GM15510 (cell line): Measurements from ENCODE around the gene SLC29A4.

ENCODE experiments used
- POLR2A ChIP-seq: IDR thresholded peaks from 3 replicates; pipeline ENCODE4 v1.6.1; 2011; ENCODE audit warnings: borderline replicate concordance; ENCODE audit not compliant: insufficient read length; ENCODE audit errors: extremely low read depth

Gene SLC29A4

GRCh38 chr7:5279734-5280133, 3.0 kb upstream of the SLC29A4 start:
- TF ChIP-seq POLR2A: no peak

DNA sequence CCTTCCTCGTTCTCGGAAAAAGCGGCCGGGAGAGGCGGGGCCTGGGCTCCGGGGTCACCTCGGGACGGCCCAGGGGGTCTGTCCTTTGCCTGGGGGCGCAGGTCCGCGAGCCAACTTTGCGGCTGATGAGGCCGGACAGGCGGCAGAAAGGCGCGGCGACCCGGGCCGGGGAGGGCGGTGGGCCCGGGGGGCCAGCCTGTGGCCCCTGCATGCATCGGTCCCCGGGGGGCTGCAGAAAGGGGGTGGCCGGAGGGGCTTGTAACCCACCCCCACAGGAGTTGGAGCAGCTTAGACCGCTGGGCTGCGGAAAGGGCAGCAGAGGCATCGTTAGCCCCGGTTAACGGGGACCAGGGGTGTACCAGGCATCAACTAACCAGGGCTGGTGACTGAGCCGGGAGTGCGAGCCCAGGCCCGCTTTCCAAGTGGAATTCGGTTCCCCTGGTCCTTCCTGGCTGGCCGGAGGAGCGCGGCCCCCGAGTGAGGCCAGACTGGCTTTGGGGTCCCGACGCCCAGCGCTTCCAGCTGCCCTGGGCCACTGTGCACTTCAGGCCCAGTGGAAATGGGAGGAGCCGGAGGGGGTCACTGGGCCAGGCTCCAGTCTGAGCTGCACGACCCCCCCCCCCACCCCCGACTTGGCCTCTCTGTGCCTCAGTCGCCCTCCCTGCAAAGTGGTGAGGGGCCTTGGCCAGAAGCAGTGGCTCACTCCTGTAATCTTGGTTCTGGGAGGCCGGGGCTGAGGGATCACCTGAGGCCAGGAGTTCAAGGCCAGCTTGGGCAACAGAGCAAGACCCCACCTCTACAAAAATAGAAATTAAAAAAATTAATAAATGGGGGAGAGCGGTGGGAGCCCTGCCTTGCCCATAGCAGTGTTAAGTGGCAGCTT, 919 bp downstream of the SLC29A4 start:
- no peak for TF ChIP-seq POLR2A

GRCh38 chr7:5284304-5285281, 1.9 kb downstream of the SLC29A4 start:
- no peak for TF ChIP-seq POLR2A

DNA sequence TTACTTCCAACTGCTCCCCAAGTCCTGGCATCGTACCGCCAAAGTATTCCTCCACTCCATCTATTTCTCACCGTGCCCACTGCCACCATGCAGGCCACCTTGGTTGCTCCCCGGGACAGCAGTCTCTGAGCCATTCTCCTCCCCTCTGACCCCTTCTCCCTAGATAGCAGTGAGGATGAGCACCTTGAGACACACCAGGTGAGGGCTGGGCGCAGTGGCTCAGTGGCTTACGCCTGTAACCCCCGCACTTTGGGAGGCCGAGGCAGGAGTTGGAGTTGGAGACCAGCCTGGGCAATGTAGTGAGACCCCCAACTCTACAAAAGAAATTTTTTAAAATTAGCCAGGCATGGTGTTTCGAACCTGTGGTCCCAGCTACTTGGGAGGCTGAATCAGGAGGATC, 4.2 kb downstream of the SLC29A4 start:
- no peak for TF ChIP-seq POLR2A

GRCh38 chr7:5287802-5288201, 5.1 kb downstream of the SLC29A4 start:
- no peak for TF ChIP-seq POLR2A

DNA sequence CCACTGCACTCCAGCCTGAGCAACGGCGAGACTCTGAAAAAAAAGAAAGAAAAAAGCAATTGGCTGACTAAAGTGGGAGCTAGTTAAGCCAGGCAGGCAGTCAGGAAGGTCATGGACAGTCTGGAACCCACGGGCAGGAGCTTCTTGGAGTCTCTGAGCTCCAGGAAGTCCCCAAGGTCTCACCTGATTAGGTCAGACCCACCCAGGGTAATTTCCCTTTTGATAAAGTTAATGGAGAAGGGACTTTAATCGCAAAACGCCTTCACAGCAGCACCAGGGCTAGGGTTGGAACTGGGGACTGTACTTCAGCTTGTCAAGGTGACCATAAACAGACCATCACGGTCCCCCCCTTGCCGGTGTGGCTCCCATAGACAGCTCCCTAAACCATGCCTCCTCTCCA, 6.6 kb downstream of the SLC29A4 start:
- no peak for TF ChIP-seq POLR2A

- no peak for TF ChIP-seq POLR2A
These were observed 8.6 kb downstream of the SLC29A4 start for GRCh38 chr7:5291301-5291700.

DNA sequence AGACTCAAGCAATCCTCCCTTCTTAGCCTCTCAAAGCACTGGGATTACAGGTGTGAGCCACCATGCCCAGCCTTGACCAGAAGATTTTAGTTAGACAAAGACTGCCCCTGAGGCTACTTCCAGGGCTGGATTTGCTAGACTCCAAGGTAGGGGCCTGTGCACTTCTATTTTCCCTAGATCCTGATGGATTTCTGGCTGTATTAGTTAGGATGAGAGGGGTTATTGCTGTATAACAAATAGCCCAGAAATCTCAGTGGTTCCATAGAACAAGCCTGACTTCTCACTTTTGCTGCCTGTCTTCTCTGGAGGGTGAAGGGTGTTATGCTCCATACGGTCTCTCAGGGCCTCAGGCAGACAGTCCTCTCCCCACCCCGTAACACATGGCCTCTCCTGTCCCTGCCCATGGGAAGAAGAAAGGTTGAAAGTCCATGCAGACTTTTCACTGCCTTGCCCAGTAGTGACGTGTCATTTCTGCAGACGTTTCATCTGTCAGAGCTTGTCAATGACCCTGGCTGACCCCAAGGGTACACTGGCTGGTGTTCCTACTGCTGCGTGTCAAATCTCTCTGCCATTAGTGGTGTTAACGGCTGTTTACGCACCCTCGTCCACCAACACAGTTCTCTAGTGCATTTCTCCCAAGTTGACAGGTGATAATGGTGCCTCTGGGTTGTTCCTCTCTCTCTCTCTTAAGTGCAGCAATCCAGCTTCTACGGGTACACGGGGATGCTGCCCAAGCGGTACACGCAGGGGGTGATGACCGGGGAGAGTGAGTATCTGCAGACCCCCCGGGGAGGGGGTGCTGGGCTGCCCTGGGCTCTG, 11.6 kb downstream of the SLC29A4 start:
- TF ChIP-seq POLR2A: no peak

GRCh38 chr7:5295039-5296014, 12.6 kb downstream of the SLC29A4 start:
- no peak for TF ChIP-seq POLR2A

DNA sequence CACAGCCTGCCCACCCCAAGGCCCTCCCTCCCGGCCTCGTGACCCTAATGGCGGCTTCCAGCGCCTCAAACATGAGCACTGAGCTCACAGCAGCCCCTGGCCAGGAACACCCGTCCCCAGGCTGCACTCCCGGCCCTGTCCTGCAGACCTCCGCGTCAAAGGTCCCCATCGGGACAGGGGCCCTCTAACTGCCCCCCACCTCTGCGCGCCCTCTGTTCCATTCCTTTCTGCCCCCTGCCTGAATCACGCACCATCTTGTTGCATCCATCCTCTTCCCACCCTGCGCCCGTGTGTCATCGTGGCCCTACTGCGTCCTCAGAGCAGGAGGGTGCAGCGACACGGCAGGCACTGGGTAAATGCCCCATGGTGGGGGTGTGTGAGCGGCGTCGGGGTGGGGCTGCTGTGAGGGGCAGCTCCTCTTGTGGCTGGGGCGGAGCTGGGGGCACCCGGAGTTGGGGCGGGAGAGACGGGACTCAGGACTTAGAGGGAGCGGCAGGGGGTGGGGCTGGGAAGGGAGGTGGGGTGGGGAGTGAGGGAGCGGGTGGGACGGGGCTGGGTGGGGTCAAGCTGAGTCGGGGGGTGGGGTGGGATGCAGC, 13.4 kb downstream of the SLC29A4 start:
- no peak for TF ChIP-seq POLR2A

DNA sequence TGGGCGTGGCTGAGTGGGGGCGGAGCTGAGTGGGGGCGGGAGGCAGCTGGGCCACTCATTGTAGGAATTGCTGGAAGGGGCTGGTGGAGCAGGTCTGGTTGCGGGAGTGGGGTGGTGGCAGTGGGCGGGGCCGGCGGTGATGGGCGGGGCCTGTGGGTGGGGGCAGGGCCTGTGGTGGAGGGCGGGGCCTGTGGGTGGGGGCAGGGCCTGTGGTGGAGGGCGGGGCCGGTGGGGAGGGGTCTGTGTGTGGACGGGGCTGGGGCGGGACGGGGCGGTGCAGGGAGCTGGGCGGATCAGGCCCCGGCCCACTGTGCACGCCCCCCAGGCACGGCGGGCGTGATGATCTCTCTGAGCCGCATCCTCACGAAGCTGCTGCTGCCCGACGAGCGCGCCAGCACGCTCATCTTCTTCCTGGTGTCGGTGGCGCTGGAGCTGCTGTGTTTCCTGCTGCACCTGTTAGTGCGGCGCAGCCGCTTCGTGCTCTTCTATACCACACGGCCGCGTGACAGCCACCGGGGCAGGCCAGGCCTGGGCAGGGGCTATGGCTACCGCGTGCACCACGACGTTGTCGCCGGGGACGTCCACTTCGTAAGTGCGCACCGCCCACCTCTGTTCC, 14.0 kb downstream of the SLC29A4 start:
- TF ChIP-seq POLR2A: no peak

DNA sequence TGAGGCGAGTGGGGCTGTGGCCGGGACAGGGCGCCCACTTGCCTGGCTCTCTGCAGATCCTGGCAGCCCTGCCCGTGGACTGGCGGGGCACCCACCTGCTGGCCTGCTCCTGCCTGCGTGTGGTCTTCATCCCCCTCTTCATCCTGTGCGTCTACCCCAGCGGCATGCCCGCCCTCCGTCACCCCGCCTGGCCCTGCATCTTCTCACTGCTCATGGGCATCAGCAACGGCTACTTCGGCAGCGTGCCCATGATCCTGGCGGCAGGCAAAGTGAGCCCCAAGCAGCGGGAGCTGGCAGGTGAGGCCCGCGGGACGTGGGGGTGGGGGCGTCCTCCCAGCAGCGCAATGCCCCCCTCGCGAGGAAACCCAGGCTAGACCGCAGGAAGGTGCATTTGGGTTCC, 17.6 kb downstream of the SLC29A4 start:
- no peak for TF ChIP-seq POLR2A

GRCh38 chr7:5302577-5302976, 19.8 kb downstream of the SLC29A4 start:
- no peak for TF ChIP-seq POLR2A
